Measurements from ENCODE around the gene WASL.

GRCh38 chr7:123732413-123733091 is 16.3 kb downstream of the WASL start:
- TF ChIP-seq POLR2A (IDR thresholded peaks at IDR 0.05; ENCODE audit: low read depth): no peak
- TF ChIP-seq, protein P1, sequence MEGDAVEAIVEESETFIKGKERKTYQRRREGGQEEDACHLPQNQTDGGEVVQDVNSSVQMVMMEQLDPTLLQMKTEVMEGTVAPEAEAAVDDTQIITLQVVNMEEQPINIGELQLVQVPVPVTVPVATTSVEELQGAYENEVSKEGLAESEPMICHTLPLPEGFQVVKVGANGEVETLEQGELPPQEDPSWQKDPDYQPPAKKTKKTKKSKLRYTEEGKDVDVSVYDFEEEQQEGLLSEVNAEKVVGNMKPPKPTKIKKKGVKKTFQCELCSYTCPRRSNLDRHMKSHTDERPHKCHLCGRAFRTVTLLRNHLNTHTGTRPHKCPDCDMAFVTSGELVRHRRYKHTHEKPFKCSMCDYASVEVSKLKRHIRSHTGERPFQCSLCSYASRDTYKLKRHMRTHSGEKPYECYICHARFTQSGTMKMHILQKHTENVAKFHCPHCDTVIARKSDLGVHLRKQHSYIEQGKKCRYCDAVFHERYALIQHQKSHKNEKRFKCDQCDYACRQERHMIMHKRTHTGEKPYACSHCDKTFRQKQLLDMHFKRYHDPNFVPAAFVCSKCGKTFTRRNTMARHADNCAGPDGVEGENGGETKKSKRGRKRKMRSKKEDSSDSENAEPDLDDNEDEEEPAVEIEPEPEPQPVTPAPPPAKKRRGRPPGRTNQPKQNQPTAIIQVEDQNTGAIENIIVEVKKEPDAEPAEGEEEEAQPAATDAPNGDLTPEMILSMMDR (IDR thresholded peaks at IDR 0.05): no peak
